Neural cell (in vitro differentiated cells): ENCODE measurements around the gene JAG2. TPM values are rescaled to one million over a fixed set of nuclear protein-coding genes. Genes with fewer than 3 reads are reported as not detected.

ENCODE experiments used
- H2AFZ ChIP-seq: fragments of 200-600, 300-800 bp; sonication (generic), shearing (Covaris generic); 2 replicates; pipeline ENCODE4 v1.6.0; 2014; ENCODE audit warnings: low read depth, mild to moderate bottlenecking, antibody characterized with exemption, low read length, moderate library complexity
- H3F3A ChIP-seq: fragments of 200-600 bp; shearing (Covaris generic); 2 replicates; pipeline ENCODE4 v1.6.1; 2016; ENCODE audit warnings: mild to moderate bottlenecking, moderate library complexity, mixed read lengths, antibody characterized with exemption, low read length; ENCODE audit not compliant: insufficient read depth, poor library complexity, severe bottlenecking
- H3K27ac ChIP-seq: fragments of 200-600, 300-800 bp; sonication (generic), shearing (Covaris generic); 2 replicates; pipeline ENCODE4 v1.5.1; 2014; ENCODE audit warnings: mild to moderate bottlenecking, low read length, moderate library complexity
- H3K27me3 ChIP-seq: fragments of 300-800, 200-600 bp; sonication (generic), shearing (Covaris generic); 2 replicates; pipeline ENCODE4 v1.6.0; 2014; ENCODE audit warnings: mild to moderate bottlenecking, low read depth, low read length, moderate library complexity; ENCODE audit not compliant: insufficient read depth
- H3K36me3 ChIP-seq: fragments of 300-800, 200-600 bp; sonication (generic), shearing (Covaris generic); 2 replicates; pipeline ENCODE4 v1.5.1; 2014; ENCODE audit warnings: mild to moderate bottlenecking, antibody characterized with exemption, low read length, moderate library complexity; ENCODE audit not compliant: insufficient read depth
- H3K4me2 ChIP-seq: fragments of 300-800, 200-600 bp; sonication (generic), shearing (Covaris generic); 2 replicates; pipeline ENCODE4 v1.6.0; 2014; ENCODE audit warnings: mild to moderate bottlenecking, low read length
- H3K4me3 ChIP-seq: fragments of 300-800, 200-600 bp; sonication (generic), shearing (Covaris generic); 2 replicates; pipeline ENCODE4 v1.5.1; 2014; ENCODE audit warnings: mild to moderate bottlenecking, low read length, moderate library complexity
- H3K79me2 ChIP-seq: fragments of 200-600 bp; shearing (Covaris generic); replicated peaks from 2 replicates; pipeline ENCODE4 v1.6.0; 2014; ENCODE audit warnings: mild to moderate bottlenecking, low read length, moderate library complexity; ENCODE audit not compliant: insufficient read depth
- H3K9ac ChIP-seq: fragments of 300-800, 200-600 bp; sonication (generic), shearing (Covaris generic); 2 replicates; pipeline ENCODE4 v1.6.1; 2016; ENCODE audit warnings: mild to moderate bottlenecking, low read length, mixed read lengths
- H3K9me2 ChIP-seq: fragments of 200-600 bp; shearing (Covaris generic); 2 replicates; pipeline ENCODE4 v1.6.1; 2016; ENCODE audit warnings: mild to moderate bottlenecking, low read length, mixed read lengths; ENCODE audit not compliant: insufficient read depth
- H3K9me3 ChIP-seq: fragments of 200-600, 300-800 bp; sonication (generic), shearing (Covaris generic); 2 replicates; pipeline ENCODE4 v1.6.1; 2016; ENCODE audit warnings: mild to moderate bottlenecking, mixed run types, low read length, moderate library complexity, mixed read lengths
- H4K20me1 ChIP-seq: fragments of 200-600 bp; shearing (Covaris generic); 2 replicates; pipeline ENCODE4 v1.6.1; 2016; ENCODE audit warnings: mild to moderate bottlenecking, mixed run types; ENCODE audit not compliant: insufficient read depth
- EP300 ChIP-seq: fragments of 450-650 bp; conservative IDR thresholded peaks from 2 replicates; pipeline ENCODE4 v1.6.1; 2014; ENCODE audit warnings: antibody characterized with exemption, mild to moderate bottlenecking, moderate library complexity; ENCODE audit not compliant: poor library complexity, severe bottlenecking
- EZH2 ChIP-seq: fragments of 200-600, 300-800 bp; shearing (Covaris generic), sonication (generic); IDR thresholded peaks from 2 replicates; pipeline ENCODE4 v1.6.1; 2014; ENCODE audit warnings: antibody characterized with exemption, low read length, borderline replicate concordance, mild to moderate bottlenecking; ENCODE audit not compliant: insufficient read depth, poor library complexity, severe bottlenecking
- MXI1 ChIP-seq: fragments of 450-650 bp; conservative IDR thresholded peaks from 2 replicates; pipeline ENCODE4 v1.6.1; 2014; ENCODE audit warnings: antibody characterized with exemption, mild to moderate bottlenecking; ENCODE audit not compliant: poor library complexity, severe bottlenecking
- POLR2AphosphoS5 ChIP-seq: IDR thresholded peaks from 2 replicates; pipeline ENCODE4 v1.6.1; 2012
- RAD21 ChIP-seq: fragments of 450-650 bp; conservative IDR thresholded peaks from 2 replicates; pipeline ENCODE4 v1.6.1; 2014; ENCODE audit warnings: antibody characterized with exemption, mild to moderate bottlenecking, moderate library complexity
- SMC3 ChIP-seq: fragments of 450-650 bp; conservative IDR thresholded peaks from 2 replicates; pipeline ENCODE4 v1.6.1; 2014; ENCODE audit warnings: antibody characterized with exemption, mild to moderate bottlenecking, moderate library complexity; ENCODE audit not compliant: poor library complexity
- TAF1 ChIP-seq: IDR thresholded peaks from 2 replicates; pipeline ENCODE4 v1.6.1; 2012; ENCODE audit warnings: low read depth
- polyA plus RNA-seq: library from polyadenylated mRNA; depleted of rRNA; stranded (reverse); fragments of >200 nt; gene quantifications from 2 replicates; pipeline ENCODE4 v1.2.3, GENCODE V29; 2014
- TF ChIP-seq, protein P1 (sequence below): IDR thresholded peaks from 2 replicates; pipeline ENCODE4 v1.6.1; 2012; ENCODE audit warnings: borderline replicate concordance
- TF ChIP-seq, protein P2 (sequence below): fragments of 450-650 bp; IDR thresholded peaks from 2 replicates; pipeline ENCODE4 v1.5.1; 2014; ENCODE audit warnings: antibody characterized with exemption, mild to moderate bottlenecking, moderate library complexity; ENCODE audit not compliant: poor library complexity, severe bottlenecking

The JAG2 gene
- polyA plus RNA-seq, 1 donor from 2014 or later, result 20.3 TPM

DNA sequence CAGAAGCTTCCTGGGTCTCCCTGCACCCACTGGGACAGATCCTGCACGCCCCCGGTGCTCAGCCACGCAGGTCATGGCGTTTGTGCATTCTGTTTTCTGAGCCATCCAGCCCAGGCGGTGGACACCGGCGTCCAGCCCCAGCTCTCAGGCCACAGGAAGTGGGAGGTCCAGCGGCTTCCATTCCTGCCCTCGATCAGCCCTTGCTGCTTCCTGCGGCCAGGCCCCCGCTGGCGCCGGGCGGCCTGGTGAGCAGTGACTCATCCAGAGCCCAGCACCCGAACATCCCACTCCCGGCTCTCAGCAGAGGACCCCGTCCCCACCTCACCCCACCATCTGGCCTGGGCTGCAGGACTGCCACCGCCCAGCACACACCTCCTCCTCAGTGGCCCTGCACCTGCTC is 30.5 kb upstream of the JAG2 start:
- no peak overlapping the region for H2AFZ ChIP-seq
- no peaks in the 10 kb centered on the region for H3F3A ChIP-seq
- H3K4me3 ChIP-seq, result no peak overlapping the region
- H3K4me2 ChIP-seq, result no peak overlapping the region
- no peaks in the 10 kb centered on the region for H3K9me3 ChIP-seq
- no peaks in the 10 kb centered on the region for H3K36me3 ChIP-seq
- TF ChIP-seq POLR2AphosphoS5, result no peak
- TF ChIP-seq SMC3, result no peak
- TF ChIP-seq MXI1, result no peak
- TF ChIP-seq, protein P1, sequence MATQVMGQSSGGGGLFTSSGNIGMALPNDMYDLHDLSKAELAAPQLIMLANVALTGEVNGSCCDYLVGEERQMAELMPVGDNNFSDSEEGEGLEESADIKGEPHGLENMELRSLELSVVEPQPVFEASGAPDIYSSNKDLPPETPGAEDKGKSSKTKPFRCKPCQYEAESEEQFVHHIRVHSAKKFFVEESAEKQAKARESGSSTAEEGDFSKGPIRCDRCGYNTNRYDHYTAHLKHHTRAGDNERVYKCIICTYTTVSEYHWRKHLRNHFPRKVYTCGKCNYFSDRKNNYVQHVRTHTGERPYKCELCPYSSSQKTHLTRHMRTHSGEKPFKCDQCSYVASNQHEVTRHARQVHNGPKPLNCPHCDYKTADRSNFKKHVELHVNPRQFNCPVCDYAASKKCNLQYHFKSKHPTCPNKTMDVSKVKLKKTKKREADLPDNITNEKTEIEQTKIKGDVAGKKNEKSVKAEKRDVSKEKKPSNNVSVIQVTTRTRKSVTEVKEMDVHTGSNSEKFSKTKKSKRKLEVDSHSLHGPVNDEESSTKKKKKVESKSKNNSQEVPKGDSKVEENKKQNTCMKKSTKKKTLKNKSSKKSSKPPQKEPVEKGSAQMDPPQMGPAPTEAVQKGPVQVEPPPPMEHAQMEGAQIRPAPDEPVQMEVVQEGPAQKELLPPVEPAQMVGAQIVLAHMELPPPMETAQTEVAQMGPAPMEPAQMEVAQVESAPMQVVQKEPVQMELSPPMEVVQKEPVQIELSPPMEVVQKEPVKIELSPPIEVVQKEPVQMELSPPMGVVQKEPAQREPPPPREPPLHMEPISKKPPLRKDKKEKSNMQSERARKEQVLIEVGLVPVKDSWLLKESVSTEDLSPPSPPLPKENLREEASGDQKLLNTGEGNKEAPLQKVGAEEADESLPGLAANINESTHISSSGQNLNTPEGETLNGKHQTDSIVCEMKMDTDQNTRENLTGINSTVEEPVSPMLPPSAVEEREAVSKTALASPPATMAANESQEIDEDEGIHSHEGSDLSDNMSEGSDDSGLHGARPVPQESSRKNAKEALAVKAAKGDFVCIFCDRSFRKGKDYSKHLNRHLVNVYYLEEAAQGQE, result no peak
- TF ChIP-seq, protein P2, sequence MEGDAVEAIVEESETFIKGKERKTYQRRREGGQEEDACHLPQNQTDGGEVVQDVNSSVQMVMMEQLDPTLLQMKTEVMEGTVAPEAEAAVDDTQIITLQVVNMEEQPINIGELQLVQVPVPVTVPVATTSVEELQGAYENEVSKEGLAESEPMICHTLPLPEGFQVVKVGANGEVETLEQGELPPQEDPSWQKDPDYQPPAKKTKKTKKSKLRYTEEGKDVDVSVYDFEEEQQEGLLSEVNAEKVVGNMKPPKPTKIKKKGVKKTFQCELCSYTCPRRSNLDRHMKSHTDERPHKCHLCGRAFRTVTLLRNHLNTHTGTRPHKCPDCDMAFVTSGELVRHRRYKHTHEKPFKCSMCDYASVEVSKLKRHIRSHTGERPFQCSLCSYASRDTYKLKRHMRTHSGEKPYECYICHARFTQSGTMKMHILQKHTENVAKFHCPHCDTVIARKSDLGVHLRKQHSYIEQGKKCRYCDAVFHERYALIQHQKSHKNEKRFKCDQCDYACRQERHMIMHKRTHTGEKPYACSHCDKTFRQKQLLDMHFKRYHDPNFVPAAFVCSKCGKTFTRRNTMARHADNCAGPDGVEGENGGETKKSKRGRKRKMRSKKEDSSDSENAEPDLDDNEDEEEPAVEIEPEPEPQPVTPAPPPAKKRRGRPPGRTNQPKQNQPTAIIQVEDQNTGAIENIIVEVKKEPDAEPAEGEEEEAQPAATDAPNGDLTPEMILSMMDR, result no peak
- no peak for TF ChIP-seq EP300
- no peak for TF ChIP-seq EZH2
- TF ChIP-seq TAF1, result no peak
- no peak for TF ChIP-seq RAD21
- H3K9ac ChIP-seq, result no peak overlapping the region
- H3K27me3 ChIP-seq, result no peaks in the 10 kb centered on the region
- no peaks in the 10 kb centered on the region for H4K20me1 ChIP-seq
- no peaks in the 10 kb centered on the region for H3K9me2 ChIP-seq
- H3K79me2 ChIP-seq, result no peaks in the 10 kb centered on the region
- no peak overlapping the region for H3K27ac ChIP-seq

DNA sequence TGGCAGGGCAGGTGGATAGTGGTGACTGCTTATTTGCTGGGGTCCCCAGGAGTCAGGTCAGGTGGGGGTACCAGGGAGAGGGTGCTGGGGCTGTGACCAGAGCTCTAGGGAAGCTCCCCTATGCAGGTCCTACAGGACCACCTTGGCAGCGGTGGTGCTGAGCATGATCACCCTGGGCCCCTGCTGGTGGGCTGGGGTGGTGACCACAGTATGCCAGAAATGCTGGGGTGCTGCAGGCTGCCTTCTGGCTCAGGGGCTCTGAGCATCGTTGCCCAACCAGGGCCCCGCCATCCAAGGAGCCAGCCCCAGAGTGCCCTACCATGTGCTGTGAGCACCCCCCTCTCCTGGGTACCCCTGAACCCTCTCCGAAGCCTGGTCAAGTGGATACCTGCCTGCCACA is 30.0 kb upstream of the JAG2 start:
- TF ChIP-seq EP300 (no peak), EZH2 (no peak), TAF1 (no peak), POLR2AphosphoS5 (no peak)
- TF ChIP-seq, protein P1, result no peak
- Histone ChIP-seq H3K9me2 (no peaks in the 10 kb centered on the region), H2AFZ (no peak overlapping the region), H3K4me2 (no peak overlapping the region), H3K27me3 (no peaks in the 10 kb centered on the region), H3K9ac (no peak overlapping the region), H3F3A (no peaks in the 10 kb centered on the region), H4K20me1 (no peaks in the 10 kb centered on the region), H3K79me2 (no peaks in the 10 kb centered on the region), H3K36me3 (no peaks in the 10 kb centered on the region), H3K27ac (no peak overlapping the region), H3K9me3 (no peaks in the 10 kb centered on the region), H3K4me3 (no peak overlapping the region)
